Measurements from ENCODE around the gene MAN2A1.
A peak's percentile ranks its signal among the peaks of the same experiment; 100 is the strongest.

Gene MAN2A1

GRCh38 chr5:109863752-109864151 lies 174.0 kb downstream of the MAN2A1 start:
- TF ChIP-seq CTCF (IDR thresholded peaks at IDR 0.05; ENCODE audit: low read depth, low read length): no peak
- H3K4me3 ChIP-seq (ENCODE audit: low read depth, low read length): no peak overlapping the region
- peak; percentile 67 for DNase-seq (ENCODE audit: low read depth, low spot score)
- in situ Hi-C loops (cut with HindIII; ENCODE audit: low sequenced_read_pairs): no loop called here

GRCh38 chr5:109865637-109866036 lies 175.9 kb downstream of the MAN2A1 start:
- TF ChIP-seq CTCF (IDR thresholded peaks at IDR 0.05; ENCODE audit: low read depth, low read length): no peak
- H3K4me3 ChIP-seq (ENCODE audit: low read depth, low read length): no peak overlapping the region
- peak; percentile 97 for DNase-seq (ENCODE audit: low read depth, low spot score)
- in situ Hi-C loops (cut with HindIII; ENCODE audit: low sequenced_read_pairs): no loop called here

GRCh38 chr5:109866051-109866450 lies 176.3 kb downstream of the MAN2A1 start:
- in situ Hi-C loops (cut with HindIII; ENCODE audit: low sequenced_read_pairs): no loop called here
- no peak overlapping the region for H3K4me3 ChIP-seq (ENCODE audit: low read depth, low read length)
- TF ChIP-seq CTCF (IDR thresholded peaks at IDR 0.05; ENCODE audit: low read depth, low read length): no peak
- DNase-seq (ENCODE audit: low read depth, low spot score): peak; percentile 85

- no peak for TF ChIP-seq CTCF (IDR thresholded peaks at IDR 0.05; ENCODE audit: low read depth, low read length)
- in situ Hi-C loops (cut with HindIII; ENCODE audit: low sequenced_read_pairs): no loop called here
- H3K4me3 ChIP-seq (ENCODE audit: low read depth, low read length): no peak overlapping the region
- DNase-seq (ENCODE audit: low read depth, low spot score): peak; percentile 68
These were observed 179.0 kb downstream of the MAN2A1 start for GRCh38 chr5:109868737-109869136.

GRCh38 chr5:109873687-109874086 lies 184.0 kb downstream of the MAN2A1 start:
- no peak for DNase-seq (ENCODE audit: low read depth, low spot score)
- no peak overlapping the region for H3K4me3 ChIP-seq (ENCODE audit: low read depth, low read length)
- TF ChIP-seq CTCF (IDR thresholded peaks at IDR 0.05; ENCODE audit: low read depth, low read length): no peak
- in situ Hi-C loops (cut with HindIII; ENCODE audit: low sequenced_read_pairs): no loop called here

GRCh38 chr5:109874108-109874507 lies 184.4 kb downstream of the MAN2A1 start:
- no peak for TF ChIP-seq CTCF (IDR thresholded peaks at IDR 0.05; ENCODE audit: low read depth, low read length)
- H3K4me3 ChIP-seq (ENCODE audit: low read depth, low read length): no peak overlapping the region
- in situ Hi-C loops (cut with HindIII; ENCODE audit: low sequenced_read_pairs): no loop called here
- no peak for DNase-seq (ENCODE audit: low read depth, low spot score)
